HuH-7.5 (cell line): ENCODE measurements around the gene RCOR3.
"Not testable (repeated sequence)": the region's sequence is repeated elsewhere in the genome, so short reads cannot be mapped to it uniquely, and the experiment has no call there.

ENCODE experiments used
- DNase-seq: peaks from one replicate; pipeline ENCODE4 v3.0.0; 2011; ENCODE audit warnings: low spot score

Gene RCOR3

DNA sequence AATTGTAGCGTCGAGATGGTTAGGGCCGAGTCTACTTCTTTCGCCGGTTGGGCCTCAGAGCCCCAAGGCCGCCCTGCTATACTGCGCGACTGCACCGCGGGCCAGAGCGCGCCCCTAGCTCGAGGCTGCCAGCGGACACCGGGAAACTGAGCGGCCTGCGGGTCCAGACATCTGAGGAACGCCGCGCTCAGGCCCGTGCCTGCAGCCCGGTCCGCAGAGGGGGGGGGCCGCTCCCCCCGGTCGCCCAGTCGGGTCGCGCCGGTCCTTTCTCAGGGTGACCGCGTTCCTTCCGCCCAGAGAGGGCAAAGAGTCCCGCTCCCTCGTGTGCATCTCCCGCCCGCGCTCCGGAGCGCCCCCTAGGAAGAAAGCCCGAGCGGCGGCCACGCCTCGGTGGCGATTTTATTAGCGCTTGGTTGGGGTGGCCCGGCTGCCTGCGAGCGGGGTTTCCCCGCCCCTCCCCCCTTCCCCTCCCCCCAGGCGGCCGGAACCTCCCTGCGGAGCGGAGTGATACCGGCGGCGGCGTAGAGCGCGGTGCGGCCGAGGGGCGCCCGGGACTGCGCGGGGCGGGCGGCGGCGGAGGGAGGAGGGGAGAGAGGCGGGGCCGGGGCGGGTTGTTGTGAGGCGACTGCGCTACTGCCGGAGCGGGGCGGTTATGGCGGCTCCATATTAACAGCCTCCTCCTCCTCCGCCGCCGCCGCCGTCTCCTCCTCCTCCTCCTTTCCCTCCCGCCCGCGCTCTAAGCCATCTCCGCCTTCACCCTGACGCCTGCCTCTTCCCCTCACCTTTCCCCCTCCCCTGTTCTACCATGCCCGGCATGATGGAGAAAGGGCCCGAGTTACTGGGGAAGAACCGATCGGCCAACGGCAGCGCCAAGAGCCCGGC lies at the start of gene RCOR3:
Gene RCOR3, plus strand, starts transcription at position 611 of the 882 bp plus-strand sequence. Its CDS starts 195 bp downstream, at position 806.
- peak; percentile 52 for DNase-seq

DNA sequence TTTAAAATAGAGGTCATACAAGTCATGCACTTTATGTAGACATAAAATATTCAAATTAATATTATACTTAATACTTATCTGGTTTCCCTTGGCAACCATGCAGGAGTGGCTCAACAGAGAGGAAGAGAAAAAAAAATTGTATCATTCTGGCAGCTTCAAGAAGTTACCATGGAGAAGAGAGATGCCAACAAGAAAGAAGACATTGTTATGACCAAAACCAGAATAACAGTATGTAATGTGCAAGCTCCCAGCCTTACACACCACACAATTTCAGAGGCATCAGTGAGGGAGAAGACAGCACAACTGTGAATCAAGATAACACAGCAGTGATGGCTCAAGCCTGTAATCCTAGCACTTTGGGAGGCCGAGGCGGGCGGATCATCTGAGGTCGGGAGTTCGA lies 49.1 kb upstream of the RCOR3 start:
- DNase-seq, result no peak

DNA sequence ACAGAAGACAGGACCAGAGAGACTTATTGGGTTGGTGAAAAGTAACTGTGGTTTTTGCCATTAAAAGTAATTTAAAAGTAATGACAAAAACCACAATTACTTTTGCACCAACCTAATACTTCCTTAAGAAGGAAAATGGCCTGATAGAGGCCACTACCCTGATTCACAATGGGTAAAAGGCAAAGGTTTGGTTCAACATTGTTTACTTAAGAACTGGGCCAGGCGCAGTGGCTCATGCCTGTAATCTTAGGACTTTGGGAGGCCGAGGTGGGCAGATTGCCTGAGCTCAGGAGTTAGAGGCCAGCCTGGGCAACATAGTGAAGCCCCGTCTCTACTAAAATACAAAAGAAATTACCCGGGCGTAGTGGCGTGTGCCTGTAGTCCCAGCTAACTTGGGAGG lies 48.2 kb upstream of the RCOR3 start:
- DNase-seq, result no peak

DNA sequence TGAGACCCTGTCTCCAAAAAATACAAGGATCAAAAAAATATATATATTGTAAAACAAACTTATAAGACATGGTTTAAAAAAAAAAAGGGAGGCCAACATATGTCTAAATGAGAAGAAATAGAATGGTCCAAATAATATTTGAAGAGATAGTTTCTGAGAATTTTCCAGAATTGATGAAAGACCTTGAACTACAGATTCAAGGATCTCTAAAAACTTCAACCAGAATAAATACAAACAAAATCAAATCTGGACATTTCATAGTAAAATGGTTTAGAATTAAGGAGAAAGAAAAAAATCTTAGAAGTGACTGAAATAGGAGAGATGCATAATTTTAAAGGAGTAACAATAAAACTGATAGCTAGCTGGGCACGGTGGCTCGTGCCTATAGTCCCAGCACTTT lies 45.5 kb upstream of the RCOR3 start:
- DNase-seq, result no peak

DNA sequence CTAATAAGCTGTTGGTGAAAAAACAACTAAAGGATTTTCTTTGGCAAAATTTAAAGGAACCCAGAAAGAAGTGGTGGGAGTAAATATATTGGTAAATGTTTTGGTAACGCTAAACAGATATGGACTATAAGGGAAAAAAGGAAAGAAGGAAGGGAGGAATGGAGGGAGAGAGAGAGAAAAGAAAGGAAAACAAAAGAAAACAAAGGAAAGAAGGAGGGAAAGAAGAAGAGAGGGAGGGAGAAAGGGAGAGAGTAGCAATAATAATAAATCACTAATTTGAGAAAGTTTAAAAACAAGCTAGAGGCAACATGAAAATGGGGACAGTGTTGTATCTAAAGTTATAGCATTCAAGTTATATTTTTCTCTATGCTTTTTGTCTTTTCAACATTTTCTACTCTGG lies 43.6 kb upstream of the RCOR3 start:
- DNase-seq, result no peak

DNA sequence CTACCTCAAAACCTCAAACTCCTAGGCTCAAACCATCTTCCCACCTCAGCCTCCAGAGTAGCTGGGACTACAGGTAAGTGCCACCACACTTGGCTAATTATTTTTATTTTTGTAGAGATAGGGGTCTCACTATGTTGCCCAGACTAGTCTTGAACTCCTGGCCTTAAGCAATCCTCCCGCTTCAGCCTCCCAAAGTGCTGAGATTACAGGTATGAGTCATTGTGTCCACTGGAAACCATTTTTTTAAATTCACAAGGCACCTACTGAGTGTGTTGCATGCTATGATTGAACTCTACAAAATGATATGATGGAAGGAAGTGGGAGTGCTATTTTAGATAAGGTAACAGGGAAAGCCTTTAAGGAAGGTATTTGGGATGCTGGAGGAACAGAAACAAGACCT lies 41.8 kb upstream of the RCOR3 start:
- DNase-seq, result no peak

DNA sequence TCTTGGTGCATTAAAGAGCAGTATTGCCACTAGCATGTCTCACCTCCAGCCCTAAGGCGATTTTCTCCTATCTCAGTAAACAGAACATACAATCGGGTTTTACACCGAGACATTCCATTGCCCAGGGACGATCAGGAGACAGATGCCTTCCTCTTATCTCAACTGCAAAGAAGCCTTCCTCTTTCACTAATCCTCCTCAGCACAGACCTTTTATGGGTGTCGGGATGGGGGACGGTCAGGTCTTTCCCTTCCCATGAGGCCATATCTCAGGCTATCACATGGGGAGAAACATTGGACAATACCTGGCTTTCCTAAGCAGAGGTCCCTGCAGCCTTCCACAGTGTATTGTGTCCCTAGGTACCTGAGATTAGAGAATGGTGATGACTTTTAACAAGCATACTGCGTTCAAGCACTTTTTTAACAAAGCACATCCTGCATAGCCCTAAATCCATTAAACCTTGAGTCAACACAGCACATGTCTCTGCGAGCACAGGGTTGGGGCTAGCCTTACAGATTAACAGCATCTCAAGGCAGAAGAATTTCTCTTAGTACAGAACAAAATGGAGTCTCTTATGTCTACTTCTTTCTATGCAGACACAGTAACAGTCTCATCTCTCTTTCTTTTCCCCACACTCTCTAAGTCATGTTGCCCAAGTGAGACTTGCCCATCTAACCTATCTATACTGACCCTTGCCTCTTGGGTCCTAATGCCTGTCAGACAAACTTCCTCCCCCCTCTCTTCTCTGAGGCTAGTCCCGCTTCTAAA lies 36.5 kb upstream of the RCOR3 start:
- not testable (repeated sequence) for DNase-seq

DNA sequence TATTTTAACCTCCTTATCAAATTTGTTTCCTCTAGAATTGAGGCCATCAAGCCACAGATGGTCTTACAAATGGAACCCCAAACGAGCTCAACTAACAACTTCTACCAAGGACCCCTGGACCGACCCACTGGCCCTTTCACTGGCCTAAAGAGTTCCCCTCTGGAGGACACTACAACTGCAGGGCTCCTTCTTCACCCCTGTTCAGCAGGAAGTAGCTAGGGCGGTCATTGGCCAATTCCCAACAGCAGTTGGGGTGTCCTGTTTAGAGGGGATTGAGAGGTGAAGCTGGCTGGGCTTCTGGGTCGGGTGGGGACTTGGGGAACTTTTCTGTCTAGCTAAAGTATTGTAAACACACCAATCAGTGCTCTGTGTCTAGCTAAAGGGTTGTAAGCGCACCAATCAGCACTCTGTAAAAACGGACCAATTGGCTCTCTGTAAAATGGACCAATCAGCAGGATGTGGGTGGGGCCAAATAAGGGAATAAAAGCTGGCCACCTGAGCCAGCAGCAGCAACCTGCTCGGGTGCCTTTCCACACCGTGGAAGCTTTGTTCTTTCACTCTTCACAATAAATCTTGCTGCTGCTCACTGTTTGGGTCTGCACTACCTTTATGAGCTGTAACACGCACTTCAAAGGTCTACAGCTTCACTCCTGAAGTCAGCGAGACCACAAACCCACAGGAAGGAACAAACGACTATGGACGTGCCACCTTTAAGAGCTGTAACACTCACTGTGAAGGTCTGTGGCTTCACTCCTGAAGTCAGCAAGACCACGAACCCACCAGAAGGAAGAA lies 30.4 kb upstream of the RCOR3 start:
- not testable (repeated sequence) for DNase-seq

DNA sequence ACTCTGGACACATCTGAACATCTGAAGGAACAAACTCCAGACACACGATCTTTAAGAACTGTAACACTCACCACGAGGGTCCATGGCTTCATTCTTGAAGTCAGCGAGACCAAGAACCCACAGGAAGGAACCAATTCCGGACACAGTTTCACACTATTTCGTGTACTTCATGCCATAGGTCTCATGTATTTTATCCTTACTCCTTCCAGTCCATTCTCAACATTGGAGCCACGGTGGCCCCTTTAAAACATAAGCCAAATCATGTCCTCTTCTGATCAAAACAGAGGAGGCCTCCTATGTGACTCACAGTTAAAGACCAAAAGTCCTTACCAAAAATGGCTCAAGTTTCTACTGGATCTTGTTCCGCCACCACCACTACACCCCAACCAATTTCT lies 29.8 kb upstream of the RCOR3 start:
- DNase-seq, result no peak

DNA sequence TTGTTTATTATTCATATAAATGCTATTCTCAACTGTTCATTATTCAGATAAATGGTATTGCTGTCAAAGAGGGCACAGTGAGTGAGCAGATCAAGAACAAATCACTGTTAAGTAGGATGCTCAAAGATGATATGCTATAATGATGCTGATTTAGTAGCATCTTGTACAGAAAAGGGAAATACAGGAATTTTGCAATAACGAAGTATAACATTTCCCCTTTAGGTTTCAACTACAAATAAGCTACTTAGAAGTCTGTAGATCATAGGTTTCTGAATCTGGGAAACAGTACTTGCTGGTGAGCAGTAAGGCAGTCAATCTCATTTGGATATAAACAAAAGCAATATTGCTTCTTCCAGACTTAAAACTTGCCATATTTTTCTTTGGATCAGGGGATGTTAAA lies 27.3 kb upstream of the RCOR3 start:
- no peak for DNase-seq

DNA sequence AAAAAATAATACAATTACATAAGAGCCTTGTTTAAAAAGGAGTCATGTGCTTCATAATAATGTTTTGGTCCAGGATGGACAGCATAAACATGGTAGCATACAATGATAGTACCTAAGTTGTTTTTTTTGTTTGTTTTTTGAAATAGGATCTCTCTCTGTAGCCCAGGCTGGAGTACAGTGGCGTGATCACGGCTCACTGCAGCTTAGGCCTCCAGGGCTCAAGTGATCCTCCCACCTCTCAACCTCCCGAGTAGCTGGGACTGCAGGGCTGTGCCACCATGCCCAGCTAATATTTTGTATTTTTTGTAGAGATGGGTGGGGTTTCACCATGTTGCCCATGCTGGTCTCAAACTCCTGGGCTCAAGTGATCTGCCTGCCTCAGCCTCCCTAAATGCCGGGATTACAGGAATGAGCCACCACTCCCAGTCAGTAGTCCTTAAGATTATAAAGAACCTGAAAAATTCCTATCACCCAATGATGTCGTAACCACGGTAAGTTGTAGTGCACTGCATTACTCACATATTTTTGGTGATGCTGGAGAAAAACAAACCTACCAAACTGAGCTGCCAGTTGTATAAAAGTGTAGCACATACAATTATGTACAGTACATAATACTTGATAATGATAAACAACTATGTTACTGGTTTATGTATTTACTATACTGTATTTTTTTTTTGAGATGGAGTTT lies 22.4 kb upstream of the RCOR3 start:
- DNase-seq, result no peak

DNA sequence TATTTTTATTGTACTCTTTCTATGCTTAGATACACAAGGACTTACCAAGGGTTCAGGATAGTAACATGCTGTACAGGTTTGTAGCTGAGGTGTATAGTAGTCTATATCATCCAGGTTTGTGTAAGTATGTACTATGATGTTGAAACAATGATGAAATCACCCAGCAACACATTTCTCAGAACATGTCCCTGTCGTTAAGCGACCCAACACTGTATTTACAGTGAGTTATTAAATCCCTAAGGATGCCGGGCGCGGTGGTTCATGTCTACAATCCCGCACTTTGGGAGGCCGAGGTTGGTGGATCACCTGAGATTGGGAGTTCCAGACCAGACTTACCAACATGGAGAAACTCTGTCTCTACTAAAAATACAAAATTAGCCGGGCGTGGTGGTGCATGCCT lies 21.6 kb upstream of the RCOR3 start:
- DNase-seq, result no peak

DNA sequence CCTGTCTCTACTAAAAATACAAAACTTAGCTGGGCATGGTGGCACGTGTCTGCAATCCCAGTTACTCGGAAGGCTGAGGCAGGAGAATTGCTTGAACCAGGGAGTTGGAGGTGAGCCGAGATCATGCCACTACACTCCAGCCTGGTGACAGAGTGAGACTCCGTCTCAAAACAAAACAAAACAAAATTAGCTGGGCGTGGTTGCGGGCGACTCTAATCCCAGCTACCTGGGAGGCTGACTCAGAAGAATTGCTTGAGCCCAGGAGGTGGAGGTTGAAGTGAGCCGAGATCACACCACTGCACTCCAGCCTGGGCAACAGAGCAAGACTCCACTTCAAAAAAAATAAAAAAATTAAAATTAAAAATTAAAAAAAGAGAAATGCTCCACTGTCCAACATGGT lies 18.6 kb upstream of the RCOR3 start:
- not testable (repeated sequence) for DNase-seq

DNA sequence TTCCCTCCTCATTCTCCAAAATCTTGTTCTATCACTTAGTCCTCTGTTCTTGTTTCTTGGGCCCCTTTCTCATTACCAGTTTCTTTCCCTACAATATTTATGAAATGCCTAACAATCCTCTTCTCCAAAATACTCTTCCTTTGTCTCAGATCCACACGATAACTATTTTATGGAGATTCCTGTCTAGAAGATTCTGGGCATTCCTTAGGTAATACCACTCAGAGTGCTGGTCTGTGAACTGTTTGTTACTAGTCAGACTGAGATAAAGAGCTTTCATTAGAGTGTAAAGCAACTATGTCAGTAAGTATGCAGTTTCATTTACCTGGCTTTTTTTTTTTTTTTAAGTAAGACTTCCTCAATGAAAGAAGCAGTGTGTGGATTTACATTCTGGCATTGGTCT lies 18.1 kb upstream of the RCOR3 start:
- no peak for DNase-seq

DNA sequence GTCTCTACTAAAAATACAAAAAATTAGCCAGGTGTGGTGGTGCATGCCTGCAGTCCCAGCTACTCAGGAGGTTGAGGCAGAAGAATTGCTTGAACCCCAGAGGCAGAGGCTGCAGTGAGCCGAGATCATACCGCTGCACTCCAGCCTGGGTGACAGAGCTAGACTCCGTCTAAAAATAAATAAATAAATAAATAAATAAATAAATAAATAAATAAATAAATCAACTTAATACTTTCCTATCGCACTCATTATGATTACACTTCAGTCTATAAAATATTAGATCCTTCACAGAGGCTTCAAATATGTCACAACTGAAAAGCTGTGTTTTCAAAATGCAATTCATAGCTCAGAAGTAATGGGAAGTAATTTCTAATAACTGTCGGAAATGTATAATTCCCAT lies 15.5 kb upstream of the RCOR3 start:
- not testable (repeated sequence) for DNase-seq

DNA sequence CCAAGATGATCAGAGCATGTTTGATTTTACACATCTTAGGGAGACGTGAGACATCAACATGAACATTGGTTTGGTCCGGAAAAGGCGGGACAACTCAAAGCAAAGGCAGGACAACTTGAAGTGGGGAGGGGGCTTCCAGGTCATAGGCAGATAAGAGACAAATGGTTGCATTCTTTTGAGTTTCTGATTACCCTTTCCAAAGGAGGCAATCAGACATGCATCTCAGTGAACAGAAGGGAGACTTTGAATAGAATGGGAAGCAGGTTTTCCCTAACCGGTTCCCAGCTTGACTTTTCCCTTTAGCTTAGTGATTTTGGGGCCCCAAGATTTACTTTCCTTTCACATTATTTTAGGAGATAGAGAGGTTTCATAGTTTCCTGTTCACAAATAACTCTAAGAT lies 12.6 kb upstream of the RCOR3 start:
- not testable (repeated sequence) for DNase-seq

DNA sequence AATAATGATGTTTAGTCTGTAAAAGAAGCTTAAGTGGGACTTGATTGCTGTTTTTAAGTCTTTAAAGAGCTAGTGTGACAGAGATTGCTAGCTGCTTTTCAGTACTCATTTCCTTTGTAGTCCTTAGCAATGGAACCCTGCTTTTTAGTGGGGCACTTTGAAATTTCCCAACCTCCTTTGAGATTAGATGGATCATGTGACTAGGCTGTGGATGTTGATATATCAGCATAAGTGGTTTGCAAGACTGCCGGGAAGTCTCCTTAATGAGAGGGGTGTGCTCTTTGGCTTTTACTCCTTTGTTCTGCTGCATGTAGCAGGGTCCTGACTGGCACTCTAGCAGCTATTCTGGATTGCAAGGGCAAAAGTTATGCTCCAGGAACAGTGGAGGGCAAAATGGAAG lies 11.2 kb upstream of the RCOR3 start:
- no peak for DNase-seq

DNA sequence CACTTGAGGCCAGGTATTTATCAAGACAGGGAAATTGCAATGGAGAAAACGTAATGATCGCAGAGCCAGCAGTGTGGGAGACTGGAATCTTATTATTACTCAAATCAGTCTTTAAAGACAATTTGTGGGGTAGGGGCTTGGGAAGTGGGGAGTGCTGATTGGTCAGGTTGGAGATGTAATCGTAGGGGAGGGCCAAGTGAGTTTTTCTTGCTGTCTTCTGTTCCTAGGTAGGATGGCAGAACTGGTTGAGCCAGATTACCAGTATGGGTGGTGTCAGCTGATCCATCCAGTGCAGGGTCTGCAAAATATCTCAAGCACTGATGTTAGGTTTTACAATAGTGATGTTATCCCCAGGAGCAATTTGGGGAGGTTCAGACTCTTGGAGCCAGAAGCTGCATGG lies 9.6 kb upstream of the RCOR3 start:
- DNase-seq, result not testable (repeated sequence)

DNA sequence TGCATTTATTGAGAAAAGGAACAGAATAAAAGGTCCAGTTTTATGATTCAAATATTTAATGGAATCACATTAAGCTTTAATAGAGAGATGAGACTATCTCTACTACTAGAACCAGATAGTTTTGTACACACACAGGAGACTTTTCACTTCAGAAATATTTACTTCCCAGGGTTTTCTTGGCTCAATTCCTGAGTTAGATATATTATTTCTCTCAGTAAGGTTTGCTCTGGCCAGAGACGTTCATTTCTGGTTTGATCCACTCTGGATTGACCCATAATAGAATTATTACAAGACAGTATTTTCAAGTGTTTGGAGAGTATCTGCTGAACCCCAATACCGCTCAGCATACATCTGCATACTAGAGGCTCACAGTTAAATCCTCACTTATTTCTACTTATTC lies 1.3 kb upstream of the RCOR3 start:
- no peak for DNase-seq

DNA sequence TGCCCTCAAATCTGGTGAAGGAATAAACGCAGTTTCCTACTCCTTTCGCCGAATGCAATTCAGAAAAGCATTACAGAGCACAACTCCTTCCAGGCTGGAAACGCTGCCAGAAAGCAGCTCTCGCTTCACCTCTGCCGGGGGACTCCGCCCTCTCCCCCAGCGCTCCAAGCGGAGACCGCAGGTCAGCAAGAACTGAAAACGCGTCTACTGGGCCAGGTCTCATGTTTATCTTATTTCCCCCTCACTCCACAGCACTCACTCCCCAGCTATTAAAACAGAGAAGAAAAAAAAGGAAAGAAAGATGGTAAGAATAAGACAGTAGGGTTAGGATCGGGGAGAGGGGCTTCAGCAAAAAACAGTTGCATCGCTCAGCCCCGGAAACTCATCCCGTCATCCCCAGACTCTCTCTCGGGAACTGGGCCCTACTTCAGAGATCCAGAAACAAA lies 833 bp upstream of the RCOR3 start:
- peak; percentile 29 for DNase-seq

DNA sequence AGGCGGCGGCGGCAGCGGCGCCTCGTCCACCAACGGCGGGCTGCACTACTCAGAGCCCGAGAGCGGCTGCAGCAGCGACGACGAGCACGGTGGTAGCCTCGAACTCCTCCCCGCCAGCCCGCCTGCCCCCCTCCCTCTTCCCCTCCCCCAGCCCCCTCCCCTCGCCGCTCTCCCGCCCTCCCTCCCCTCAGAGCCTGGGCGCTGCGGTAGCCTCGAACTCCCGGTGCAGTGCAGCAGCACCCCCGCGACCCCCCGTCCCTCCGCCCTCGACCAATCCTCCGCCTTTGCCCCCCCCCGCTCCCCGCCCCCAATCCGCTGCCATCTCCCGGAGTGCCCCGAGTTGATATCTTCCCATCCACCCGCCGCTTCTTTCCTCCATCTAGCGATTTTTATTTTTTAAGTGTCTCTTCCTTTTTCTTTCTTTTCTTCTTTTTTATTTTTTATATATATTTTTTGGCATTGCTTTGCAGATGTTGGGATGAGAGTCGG lies 516 bp downstream of the RCOR3 start:
- peak; percentile 22 for DNase-seq
